Measurements from ENCODE around the gene SRGN.
A peak's percentile ranks its signal among the peaks of the same experiment; 100 is the strongest.

- TF ChIP-seq CTCF (IDR thresholded peaks at IDR 0.05) (no peak), POLR2A (IDR thresholded peaks at IDR 0.05) (peak in 1 of 2 donors; percentile 28), EP300 (IDR thresholded peaks at IDR 0.05) (peak; percentile 30 to 75)
Observed at GRCh38 chr10:69048103-69048502, 39.8 kb upstream of the SRGN start.

Measured in tibial nerve (tissue), 4 donors.